Measurements from ENCODE around the gene SAMD14.

The SAMD14 gene

GRCh38 chr17:50129728-50130558 is at the start of gene SAMD14:
Gene SAMD14 (minus strand): TSS chr17:50130160. CDS start chr17:50124959, 5,201 bp downstream.
- no peak for DNase-seq

- DNase-seq: no peak
Measured at GRCh38 chr17:50177983-50178834, 48.2 kb upstream of the SAMD14 start.

- no peak for DNase-seq
Measured at GRCh38 chr17:50177476-50177875, 47.5 kb upstream of the SAMD14 start.

DNA sequence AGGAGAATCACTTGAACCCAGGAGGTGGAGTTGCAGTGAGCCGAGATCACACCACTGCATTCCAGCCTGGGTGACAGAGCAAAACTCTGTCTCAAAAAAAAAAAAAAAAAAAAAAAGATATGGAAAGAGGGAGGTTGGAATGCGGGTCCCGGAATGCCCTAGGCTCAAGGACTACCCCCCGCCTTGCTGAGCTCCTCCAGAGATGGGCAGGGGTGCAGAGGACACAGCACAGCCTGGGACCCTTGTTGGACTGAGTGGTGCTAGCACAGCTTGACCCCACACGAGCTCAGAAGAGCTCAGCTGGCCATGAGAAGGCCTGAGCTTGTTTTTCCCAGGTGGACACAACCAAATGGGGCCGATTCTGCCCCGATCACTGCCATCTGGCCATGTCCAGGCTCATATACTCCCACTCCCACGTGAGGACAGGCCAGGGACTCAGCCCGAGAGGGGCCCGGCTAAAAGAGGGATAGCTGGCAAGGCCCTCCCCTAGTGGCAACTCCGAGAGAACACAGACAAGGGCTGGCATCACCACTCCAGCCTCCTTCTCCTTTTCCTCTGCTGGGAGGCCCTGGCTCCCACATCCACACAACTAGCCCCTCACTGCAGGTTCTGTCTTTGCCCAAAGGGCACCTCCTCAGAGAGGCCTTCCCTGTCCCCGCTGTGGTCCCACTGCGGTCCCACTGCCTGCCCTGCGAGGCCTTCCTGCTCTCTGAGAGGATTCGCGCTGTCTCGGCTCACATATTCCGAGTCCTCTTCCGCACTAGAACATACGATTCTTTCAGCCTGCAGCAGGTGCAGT is 46.8 kb upstream of the SAMD14 start:
- DNase-seq: no peak

DNA sequence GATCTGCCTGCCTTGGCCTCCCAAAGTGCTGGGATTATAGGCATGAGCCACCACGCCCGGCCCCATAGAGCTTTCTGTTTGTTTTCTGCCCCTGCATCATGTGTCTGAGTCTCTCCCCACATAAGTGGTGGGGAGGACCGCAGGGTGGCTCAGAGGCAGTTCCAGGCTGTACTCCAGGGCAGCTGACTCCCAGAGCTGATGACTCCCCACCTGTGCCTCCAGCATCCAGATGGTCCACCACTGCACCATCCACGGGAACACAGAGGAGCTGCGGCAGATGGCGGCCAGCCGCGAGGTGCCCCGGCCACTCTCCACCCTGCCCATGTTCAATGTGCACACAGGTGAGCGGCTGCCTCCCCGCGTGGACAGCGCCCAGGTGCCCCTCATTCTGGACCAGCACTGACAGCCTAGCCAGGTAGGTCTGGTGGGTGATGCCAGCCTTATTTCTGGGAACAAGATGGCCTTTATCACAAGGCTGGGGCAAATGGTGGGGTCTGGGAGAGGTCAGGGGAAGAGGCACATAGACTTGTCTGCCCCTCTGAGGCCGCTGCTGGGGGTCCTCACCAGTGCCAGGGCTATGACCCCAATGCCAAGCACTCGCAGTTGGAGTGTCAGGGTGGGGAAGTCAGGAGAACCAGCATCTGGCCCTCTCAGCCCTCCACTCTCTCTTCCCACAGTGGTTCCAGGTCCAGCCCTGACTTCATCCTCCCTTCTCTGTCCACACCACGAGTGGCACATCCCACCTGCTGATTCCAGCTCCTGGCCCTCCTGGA is 45.3 kb upstream of the SAMD14 start:
- no peak for DNase-seq

DNA sequence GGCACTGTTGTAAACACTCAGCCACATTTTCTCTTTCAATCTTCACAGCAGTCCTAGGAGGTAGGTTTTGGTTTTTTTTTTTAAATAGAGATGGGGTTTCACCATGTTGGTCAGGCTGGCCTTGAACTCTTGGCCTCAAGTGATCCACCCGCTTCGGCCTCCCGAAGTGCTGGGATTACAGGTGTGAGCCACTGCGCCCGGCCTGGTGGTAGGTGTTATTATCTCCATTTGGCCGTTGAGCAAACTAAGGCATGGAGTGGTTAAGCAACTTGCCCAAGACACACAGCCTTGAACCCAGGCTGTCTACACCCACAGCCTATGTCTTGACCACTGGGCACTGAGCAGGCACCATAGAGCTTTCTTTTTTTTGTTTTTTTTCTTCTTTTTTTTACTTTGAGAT is 44.5 kb upstream of the SAMD14 start:
- no peak for DNase-seq

DNA sequence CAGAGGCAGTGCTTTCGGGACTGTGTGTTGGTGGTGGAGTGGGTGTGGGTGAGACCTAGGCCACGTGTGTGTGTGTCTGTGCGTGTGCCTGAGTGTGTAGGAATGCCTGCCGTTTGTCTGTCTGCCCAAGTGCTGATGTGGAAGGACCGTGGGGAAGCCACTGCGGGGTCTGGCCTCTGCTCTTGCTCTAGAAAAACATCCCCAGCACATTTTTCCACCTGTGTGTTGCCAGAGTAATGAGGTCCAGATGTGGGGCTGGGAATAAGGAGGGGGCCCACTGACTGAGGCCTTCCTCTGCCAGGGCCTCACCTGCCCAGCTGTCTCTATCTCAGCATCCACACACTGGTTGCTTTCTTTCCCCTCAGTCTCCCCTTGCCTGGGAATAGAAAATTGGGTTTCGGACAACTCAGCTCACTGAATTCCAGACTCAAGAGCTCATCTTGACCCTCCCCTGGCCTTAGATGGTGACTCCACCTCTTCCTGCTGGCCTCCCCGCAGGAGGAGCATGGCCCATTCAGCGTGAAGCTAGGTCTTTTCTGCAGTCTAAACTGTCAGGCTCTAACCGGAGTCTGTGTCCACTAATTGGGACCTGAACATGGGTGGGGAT is 43.5 kb upstream of the SAMD14 start:
- no peak for DNase-seq

DNA sequence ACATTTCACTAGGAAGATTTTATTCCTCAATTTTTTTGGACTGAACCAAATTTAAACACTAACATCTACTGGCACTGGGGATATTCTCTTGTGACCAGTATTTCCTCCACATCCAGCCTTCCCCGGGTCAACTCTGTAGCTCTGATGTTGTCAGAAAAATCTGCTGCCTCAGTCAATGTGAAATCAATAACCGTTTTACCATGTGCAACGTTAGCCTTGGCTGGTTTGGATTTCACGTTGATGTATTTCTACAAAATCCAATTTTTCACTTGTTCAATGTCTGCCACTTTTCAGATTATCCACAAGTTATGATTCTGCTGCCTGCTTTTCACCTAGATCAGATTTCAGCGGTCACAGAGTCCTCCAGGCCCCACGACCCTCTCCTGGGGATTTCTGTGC is 43.0 kb upstream of the SAMD14 start:
- no peak for DNase-seq

- DNase-seq: no peak
Measured at GRCh38 chr17:50172130-50172529, 42.2 kb upstream of the SAMD14 start.

- DNase-seq: no peak
Measured at GRCh38 chr17:50171371-50172071, 41.6 kb upstream of the SAMD14 start.

DNA sequence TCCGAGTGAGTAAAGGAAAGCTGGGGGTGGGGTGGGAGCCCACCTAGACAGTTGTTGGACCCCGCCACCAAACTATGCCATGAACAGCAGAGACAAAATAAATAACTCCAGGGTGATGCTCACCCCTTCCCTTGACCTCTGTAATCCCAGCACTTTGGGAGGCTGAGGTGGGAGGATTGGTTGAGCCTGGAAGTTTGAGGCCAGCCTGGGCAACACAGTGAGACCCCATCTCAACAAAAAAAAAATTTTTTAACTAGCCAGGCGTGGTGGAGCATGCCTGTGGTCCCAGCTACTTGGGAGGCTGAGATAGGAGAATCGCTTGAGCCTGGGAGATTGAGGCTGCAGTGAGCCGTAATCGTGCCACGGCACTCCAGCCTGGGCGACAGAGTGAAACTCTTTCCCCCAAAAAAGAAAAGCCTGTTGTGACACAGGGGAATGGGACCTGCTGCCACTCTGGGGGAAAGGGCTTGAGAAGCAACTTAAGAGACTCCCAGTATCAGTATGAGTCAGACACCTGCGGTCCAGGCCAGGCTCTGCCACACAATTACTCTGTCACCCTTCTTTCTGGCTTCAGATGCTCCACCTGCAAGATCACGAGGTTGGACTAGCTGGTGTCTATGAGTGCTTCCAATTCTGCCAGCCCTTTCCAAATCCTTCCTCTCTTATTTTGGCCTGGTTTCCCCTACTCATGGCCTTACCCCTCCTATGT is 40.9 kb upstream of the SAMD14 start:
- no peak for DNase-seq

DNA sequence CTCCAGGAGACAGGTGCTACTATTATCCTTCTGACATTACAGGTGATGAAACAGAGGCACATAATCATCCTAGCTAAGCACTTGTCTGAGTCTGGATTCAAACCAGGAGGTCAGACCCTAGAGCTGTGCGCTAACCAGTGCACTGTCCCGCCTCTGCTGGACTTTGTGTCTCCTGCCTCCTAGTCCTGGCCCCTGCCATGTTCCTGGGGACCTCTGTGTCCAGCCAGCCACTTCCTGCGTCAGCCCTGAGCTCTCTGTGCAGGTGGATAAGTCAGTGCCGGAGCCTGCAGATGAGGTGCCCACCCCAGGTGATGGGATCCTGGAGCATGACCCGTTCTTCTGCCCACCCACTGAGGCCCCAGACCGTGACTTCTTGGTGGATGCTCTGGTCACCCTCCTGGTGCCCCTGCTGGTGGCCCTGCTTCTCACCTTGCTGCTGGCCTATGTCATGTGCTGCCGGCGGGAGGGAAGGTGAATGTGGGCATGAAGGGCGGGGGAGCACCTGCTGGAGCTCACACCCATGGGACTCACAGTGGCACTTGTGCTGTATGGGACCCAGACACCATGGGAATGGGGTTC is 40.0 kb upstream of the SAMD14 start:
- DNase-seq: no peak

GRCh38 chr17:50169121-50169764 is 39.3 kb upstream of the SAMD14 start:
- DNase-seq: no peak

DNA sequence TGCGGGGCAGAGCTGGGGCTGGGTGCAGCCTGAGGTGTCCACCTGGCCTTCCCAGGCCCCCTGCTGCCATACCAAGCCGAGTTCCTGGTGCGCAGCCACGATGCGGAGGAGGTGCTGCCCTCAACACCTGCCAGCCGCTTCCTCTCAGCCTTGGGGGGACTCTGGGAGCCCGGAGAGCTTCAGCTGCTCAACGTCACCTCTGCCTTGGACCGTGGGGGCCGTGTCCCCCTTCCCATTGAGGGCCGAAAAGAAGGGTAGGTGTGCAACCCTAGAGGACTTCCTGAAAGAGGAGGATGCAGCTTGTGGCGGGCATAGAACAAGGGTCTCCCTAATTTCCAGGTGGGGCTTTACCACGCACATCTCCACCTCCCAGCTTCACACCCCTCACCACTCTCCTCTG is 38.4 kb upstream of the SAMD14 start:
- no peak for DNase-seq

DNA sequence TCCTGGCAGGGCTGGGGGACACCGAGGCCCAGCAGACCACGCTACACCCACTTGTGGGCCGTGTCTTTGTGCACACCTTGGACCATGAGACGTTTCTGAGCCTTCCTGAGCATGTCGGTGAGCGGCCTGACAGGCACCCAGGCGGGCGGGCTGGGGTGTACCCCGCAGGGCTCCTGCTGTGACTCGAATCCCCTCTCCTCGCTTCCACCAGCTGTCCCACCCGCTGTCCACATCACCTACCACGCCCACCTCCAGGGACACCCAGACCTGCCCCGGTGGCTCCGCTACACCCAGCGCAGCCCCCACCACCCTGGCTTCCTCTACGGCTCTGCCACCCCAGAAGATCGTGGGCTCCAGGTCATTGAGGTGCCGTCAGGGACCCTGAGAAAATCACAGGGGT is 37.4 kb upstream of the SAMD14 start:
- DNase-seq: no peak

DNA sequence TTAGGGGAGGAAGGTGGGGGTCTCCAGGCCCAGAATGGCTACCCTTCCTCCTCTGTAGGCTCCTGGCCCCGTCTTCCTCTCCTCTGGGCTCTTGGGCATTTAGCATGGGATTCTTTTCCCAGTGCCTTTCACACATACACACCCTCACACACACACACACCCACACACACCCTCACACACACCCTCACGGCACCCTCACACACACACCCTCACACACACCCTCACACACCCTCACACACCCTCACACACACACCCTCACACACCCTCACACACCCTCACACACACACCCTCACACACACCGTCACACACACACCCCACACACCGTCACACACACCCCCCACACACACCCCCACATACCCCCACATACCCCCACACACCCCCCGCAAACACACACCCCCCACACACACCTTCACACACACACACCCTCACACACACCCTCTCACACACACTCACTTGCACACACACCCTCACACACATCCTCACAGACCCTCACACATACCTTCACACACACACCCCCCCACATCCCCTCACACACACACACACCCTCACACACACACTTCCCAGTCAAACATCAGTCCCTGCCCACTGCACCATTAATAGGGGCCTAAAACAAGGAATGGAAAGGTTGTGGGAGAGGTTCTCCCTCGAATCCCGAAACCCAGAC is 36.7 kb upstream of the SAMD14 start:
- DNase-seq: no peak

- no peak for DNase-seq
Measured at GRCh38 chr17:50165867-50166517, 36.0 kb upstream of the SAMD14 start, which contains the start of gene SGCA. Gene SGCA (plus strand): TSS chr17:50166005. CDS start chr17:50166041, 36 bp downstream.

GRCh38 chr17:50165466-50165865 is 35.5 kb upstream of the SAMD14 start:
- no peak for DNase-seq

- DNase-seq: no peak
Measured at GRCh38 chr17:50165066-50165465, 35.1 kb upstream of the SAMD14 start.

Data from NCI-H748 treated with DMSO at 0.1 percent for 48 hours (cell line).